PC-9 (cell line): ENCODE data around the gene TCAIM. TPM values are rescaled to one million over a fixed set of nuclear protein-coding genes. Genes with fewer than 3 reads are reported as not detected.
"Not testable (repeated sequence)": the region's sequence is repeated elsewhere in the genome, so short reads cannot be mapped to it uniquely, and the experiment has no call there.

Experiments used
- BruUV-seq: library from RNA; stranded (reverse); fragments of 400-500 nt; replicated peaks from 2 replicates; lab custom pipeline; 2021; lab: Mats Ljungman, UMichigan
- CTCF ChIA-PET: fragments of 300-600 bp; sonication (Branson Sonifier 250); formaldehyde crosslinking; loops from one replicate; lab custom pipeline; 2022; ENCODE audit warnings: antibody characterized with exemption; lab: Charles Lee
- POLR2A ChIA-PET: fragments of 300-600 bp; sonication (Branson Sonifier 250); formaldehyde crosslinking; loops from one replicate; lab custom pipeline; 2022; ENCODE audit warnings: antibody characterized with exemption; ENCODE audit not compliant: unreplicated experiment; lab: Charles Lee
- DNase-seq, 2 experiments: peaks; one replicate each; pipeline versions ENCODE4 v3.0.0 to v3.0.0-alpha.2; 2015 to 2022; ENCODE audit warnings: mixed read lengths in 1 of 2
- H2AFZ ChIP-seq: fragments of 200-600 bp; sonication (generic); 2 replicates; pipeline ENCODE4 v1.8.1; 2017; ENCODE audit warnings: antibody characterized with exemption
- H3F3A ChIP-seq: fragments of 200-600 bp; sonication (generic); 2 replicates; pipeline ENCODE4 v1.8.1; 2017; ENCODE audit warnings: antibody characterized with exemption, mild to moderate bottlenecking, low read depth; ENCODE audit not compliant: insufficient read depth
- H3K27ac ChIP-seq: fragments of 200-600 bp; sonication (generic); 2 replicates; pipeline ENCODE4 v1.6.1; 2016; ENCODE audit warnings: mixed run types
- H3K27me3 ChIP-seq: fragments of 200-600 bp; sonication (generic); 2 replicates; pipeline ENCODE4 v1.6.1; 2016; ENCODE audit warnings: low read depth, mixed run types; ENCODE audit not compliant: insufficient read depth
- H3K36me3 ChIP-seq: fragments of 200-600 bp; sonication (generic); 2 replicates; pipeline ENCODE4 v1.6.1; 2016; ENCODE audit warnings: low read depth, mixed run types
- H3K4me1 ChIP-seq: fragments of 200-600 bp; sonication (generic); replicated peaks from 2 replicates; pipeline ENCODE4 v1.6.1; 2016; ENCODE audit warnings: mixed run types; ENCODE audit not compliant: insufficient read depth
- H3K4me2 ChIP-seq: fragments of 200-600 bp; sonication (generic); 2 replicates; pipeline ENCODE4 v1.6.1; 2017; ENCODE audit warnings: mixed run types
- H3K4me3 ChIP-seq: fragments of 200-600 bp; sonication (generic); 2 replicates; pipeline ENCODE4 v1.6.1; 2016; ENCODE audit warnings: mixed run types
- H3K79me2 ChIP-seq: fragments of 200-600 bp; sonication (generic); 2 replicates; pipeline ENCODE4 v1.6.1; 2017; ENCODE audit warnings: low read depth, mixed run types
- H3K9me2 ChIP-seq: fragments of 200-600 bp; sonication (generic); 2 replicates; pipeline ENCODE4 v1.8.1; 2017; ENCODE audit warnings: mild to moderate bottlenecking; ENCODE audit not compliant: insufficient read depth
- H3K9me3 ChIP-seq: fragments of 200-600 bp; sonication (generic); 2 replicates; pipeline ENCODE4 v1.8.1; 2016; ENCODE audit warnings: low read depth; ENCODE audit not compliant: insufficient read depth
- H4K20me1 ChIP-seq: fragments of 200-600 bp; sonication (generic); 2 replicates; pipeline ENCODE4 v1.8.1; 2017; ENCODE audit not compliant: insufficient read depth
- CTCF ChIP-seq: fragments of 200-600 bp; sonication (generic); conservative IDR thresholded peaks from 2 replicates; pipeline ENCODE4 v1.6.1; 2017; ENCODE audit warnings: mixed run types, antibody characterized with exemption, mild to moderate bottlenecking, moderate library complexity
- EZH2 ChIP-seq: fragments of 200-600 bp; sonication (generic); IDR thresholded peaks from 2 replicates; pipeline ENCODE4 v1.8.0; 2017; ENCODE audit warnings: antibody characterized with exemption, low read depth
- intact Hi-C: fragments of 100-400 bp; cut with micrococcal nuclease; formaldehyde crosslinking; loops from one replicate; pipeline ENCODE4 v1.10.0; 2022; ENCODE audit not compliant: unreplicated experiment
- total RNA-seq: library from RNA; stranded (reverse); gene quantifications from 2 replicates; pipeline ENCODE4 v1.2.3, GENCODE V29; 2021

TCAIM gene
- total RNA-seq, 1 experiment from 2014 or later, result 28.3 TPM

- ChIA-PET CTCF (no interaction called here), POLR2A (no interaction called here)
- no TSS peak for BruUV-seq
Measured at GRCh38 chr3:44343421-44343820, 4.9 kb downstream of the TCAIM start.

GRCh38 chr3:44346590-44346989 lies 8.0 kb downstream of the TCAIM start:
- H2AFZ ChIP-seq, H3K9me2 ChIP-seq, H3K4me2 ChIP-seq, H3K4me1 ChIP-seq, CTCF ChIA-PET, H4K20me1 ChIP-seq, H3K27ac ChIP-seq, H3K79me2 ChIP-seq, H3F3A ChIP-seq, DNase-seq, H3K4me3 ChIP-seq, H3K36me3 ChIP-seq, BruUV-seq, intact Hi-C loops, H3K9me3 ChIP-seq, POLR2A ChIA-PET, H3K27me3 ChIP-seq: not testable (repeated sequence)

More at GRCh38 chr3:44343421-44343820, 4.9 kb downstream of the TCAIM start:
- DNase-seq, result no peak
- Histone ChIP-seq H3K4me2 (no peak overlapping the region), H3F3A (no peaks in the 10 kb centered on the region), H3K27ac (no peak overlapping the region), H3K9me2 (no peaks in the 10 kb centered on the region), H3K27me3 (no peaks in the 10 kb centered on the region), H3K36me3 (no peaks in the 10 kb centered on the region), H2AFZ (no peak overlapping the region), H3K9me3 (no peaks in the 10 kb centered on the region), H3K4me3 (no peak overlapping the region), H3K79me2 (peaks cover 20% of the 10 kb centered on the region), H3K4me1 (peaks cover 13% of the 10 kb centered on the region), H4K20me1 (no peaks in the 10 kb centered on the region)
- intact Hi-C loops, result no loop called here
- TF ChIP-seq CTCF, result no peak
- no peak for TF ChIP-seq EZH2

GRCh38 chr3:44348993-44349392 lies 10.4 kb downstream of the TCAIM start:
- ChIA-PET POLR2A (no interaction called here), CTCF (no interaction called here)
- TF ChIP-seq CTCF, result no peak
- no peak for TF ChIP-seq EZH2
- intact Hi-C loops, result no loop called here
- Histone ChIP-seq H3K4me3 (no peak overlapping the region), H3K9me2 (no peaks in the 10 kb centered on the region), H3K79me2 (no peaks in the 10 kb centered on the region), H2AFZ (no peak overlapping the region), H3F3A (no peaks in the 10 kb centered on the region), H4K20me1 (no peaks in the 10 kb centered on the region), H3K27me3 (no peaks in the 10 kb centered on the region), H3K9me3 (no peaks in the 10 kb centered on the region), H3K4me2 (no peak overlapping the region), H3K36me3 (no peaks in the 10 kb centered on the region), H3K4me1 (no peaks in the 10 kb centered on the region), H3K27ac (no peak overlapping the region)
- DNase-seq, result no peak
- BruUV-seq, result no TSS peak

GRCh38 chr3:44353355-44353924 lies 14.9 kb downstream of the TCAIM start:
- H3K9me2 ChIP-seq, result no peaks in the 10 kb centered on the region
- H3K9me3 ChIP-seq, result no peaks in the 10 kb centered on the region
- H4K20me1 ChIP-seq, result no peaks in the 10 kb centered on the region
- no peak for DNase-seq
- no TSS peak for BruUV-seq
- intact Hi-C loops, result no loop called here
- ChIA-PET CTCF (no interaction called here), POLR2A (no interaction called here)
- TF ChIP-seq CTCF (no peak), EZH2 (no peak)
- H3F3A ChIP-seq, result no peaks in the 10 kb centered on the region
- no peaks in the 10 kb centered on the region for H3K27me3 ChIP-seq
- no peak overlapping the region for H3K4me3 ChIP-seq
- H3K4me1 ChIP-seq, result no peaks in the 10 kb centered on the region
- no peak overlapping the region for H2AFZ ChIP-seq
- no peaks in the 10 kb centered on the region for H3K36me3 ChIP-seq
- no peaks in the 10 kb centered on the region for H3K79me2 ChIP-seq
- H3K27ac ChIP-seq, result no peak overlapping the region
- no peak overlapping the region for H3K4me2 ChIP-seq
